Kidney epithelial cell (primary cell): ENCODE data around the gene ESRRB. TPM values are rescaled to one million over a fixed set of nuclear protein-coding genes. Genes with fewer than 3 reads are reported as not detected.

ENCODE experiments used
- DNase-seq: peaks from one replicate; pipeline ENCODE4 v3.0.0-alpha.2; 2010; ENCODE audit warnings: low read depth
- H3K27me3 ChIP-seq: 2 replicates; pipeline ENCODE4 v1.6.0; 2011; ENCODE audit warnings: low read length; ENCODE audit not compliant: control insufficient read depth, insufficient read depth
- H3K36me3 ChIP-seq: 2 replicates; pipeline ENCODE4 v1.5.1; 2011; ENCODE audit warnings: low read length; ENCODE audit not compliant: control insufficient read depth, insufficient read depth
- H3K4me3 ChIP-seq: 2 replicates; pipeline ENCODE4 v1.5.1; 2011; ENCODE audit warnings: low read depth, mild to moderate bottlenecking, control low read depth, low read length
- CTCF ChIP-seq: IDR thresholded peaks from 2 replicates; pipeline ENCODE4 v1.5.1; 2011; ENCODE audit warnings: mild to moderate bottlenecking, moderate library complexity, low read length, control low read depth, inconsistent platforms; ENCODE audit not compliant: insufficient read depth, poor library complexity, severe bottlenecking
- total RNA-seq: library from RNA; depleted of rRNA; stranded (reverse); fragments of >200 nt; gene quantifications from 2 replicates; pipeline ENCODE4 v1.2.3, GENCODE V29; 2015

Gene ESRRB
- total RNA-seq, 1 donor from 2014 or later, result not detected

- H3K27me3 ChIP-seq, result peaks cover 2% of the 10 kb centered on the region
- no peak for DNase-seq
- no peak overlapping the region for H3K4me3 ChIP-seq
- TF ChIP-seq CTCF, result no peak
- no peaks in the 10 kb centered on the region for H3K36me3 ChIP-seq
Observed at GRCh38 chr14:76405627-76406026, 29.7 kb downstream of the ESRRB start.

- no peak overlapping the region for H3K4me3 ChIP-seq
- TF ChIP-seq CTCF, result no peak
- no peak for DNase-seq
- no peaks in the 10 kb centered on the region for H3K36me3 ChIP-seq
- H3K27me3 ChIP-seq, result peaks cover 8% of the 10 kb centered on the region
Observed at GRCh38 chr14:76407449-76408150, 31.7 kb downstream of the ESRRB start.

- no peaks in the 10 kb centered on the region for H3K36me3 ChIP-seq
- TF ChIP-seq CTCF, result no peak
- no peak for DNase-seq
- no peak overlapping the region for H3K4me3 ChIP-seq
- peaks cover 18% of the 10 kb centered on the region for H3K27me3 ChIP-seq
Observed at GRCh38 chr14:76408877-76409276, 32.9 kb downstream of the ESRRB start.

GRCh38 chr14:76412501-76412900 is 36.6 kb downstream of the ESRRB start:
- no peak for TF ChIP-seq CTCF
- Histone ChIP-seq H3K4me3 (no peak overlapping the region), H3K27me3 (peaks cover 26% of the 10 kb centered on the region), H3K36me3 (no peaks in the 10 kb centered on the region)
- DNase-seq, result no peak

GRCh38 chr14:76413106-76413961 is 37.4 kb downstream of the ESRRB start:
- no peaks in the 10 kb centered on the region for H3K36me3 ChIP-seq
- H3K27me3 ChIP-seq, result peaks cover 23% of the 10 kb centered on the region
- no peak overlapping the region for H3K4me3 ChIP-seq
- DNase-seq, result no peak
- TF ChIP-seq CTCF, result no peak
